RWPE1 (cell line): ENCODE results near the gene RPUSD2.

ENCODE experiments used
- CTCF ChIA-PET: fragments of 350-600 bp; sonication (Branson Sonifier 250); formaldehyde crosslinking; extraction: SDS; loops from one replicate; lab custom pipeline; 2021; lab: Yijun Ruan, JAX
- POLR2A ChIA-PET: fragments of 400-600 bp; formaldehyde crosslinking; extraction: SDS; loops from one replicate; lab custom pipeline; 2020; ENCODE audit warnings: antibody characterized with exemption; ENCODE audit not compliant: low non-redundant PET; lab: Yijun Ruan, JAX
- DNase-seq: peaks from one replicate; pipeline ENCODE4 v3.0.0; 2012; ENCODE audit warnings: low spot score
- H3K27ac ChIP-seq: fragments of 450-650 bp; 2 replicates; pipeline ENCODE4 v1.5.1; 2017
- TF ChIP-seq, protein P1 (sequence below): fragments of 450-650 bp; conservative IDR thresholded peaks from 2 replicates; pipeline ENCODE4 v1.5.1; 2017; ENCODE audit warnings: low read depth, mild to moderate bottlenecking

The RPUSD2 gene

DNA sequence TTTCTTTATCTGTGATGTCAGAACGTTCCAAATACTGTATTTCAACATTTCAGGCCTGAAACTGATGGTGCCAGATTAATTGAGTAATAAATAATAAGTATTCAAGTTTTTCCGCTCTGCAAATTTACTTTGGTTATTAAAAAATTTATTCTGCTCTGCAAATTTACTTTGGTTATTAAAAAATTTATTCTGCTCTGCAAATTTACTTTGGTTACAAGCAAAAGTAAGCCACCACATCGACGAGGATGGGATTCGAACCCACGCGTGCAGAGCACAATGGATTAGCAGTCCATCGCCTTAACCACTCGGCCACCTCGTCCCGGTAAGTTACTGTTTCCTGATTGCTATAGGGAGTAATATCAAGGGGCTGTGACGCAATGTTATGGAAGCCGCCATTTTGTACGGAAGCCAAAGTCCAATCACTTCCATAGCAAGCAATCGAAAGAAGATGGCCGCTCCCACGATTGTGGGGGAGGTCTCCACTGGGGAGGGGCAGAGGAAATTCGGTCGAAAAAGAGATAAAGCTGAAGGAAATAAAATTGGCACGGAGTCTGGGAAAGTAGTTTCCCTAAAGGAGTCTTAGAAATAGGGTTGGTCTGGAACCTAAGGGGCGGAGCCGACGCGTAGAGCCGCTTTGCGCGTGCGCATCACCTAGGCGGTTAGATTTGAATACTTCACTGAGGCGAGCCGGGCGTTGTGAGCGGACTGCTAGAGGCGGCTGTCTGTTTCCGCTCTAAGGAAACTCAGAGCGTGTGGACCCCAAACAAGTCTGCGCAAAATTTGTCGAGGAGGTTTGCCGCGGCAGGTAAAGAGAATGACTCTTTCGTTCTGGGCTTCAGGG, 24.7 kb downstream of the RPUSD2 start, which contains the start of gene KNL1:
TSS of gene KNL1 (plus strand) at position 662 of the 841 bp plus-strand sequence. CDS start 8,683 bp downstream, outside the sequence.
- H3K27ac ChIP-seq: peak within 1 kb of the TSS; percentile 95
- TF ChIP-seq, protein P1, sequence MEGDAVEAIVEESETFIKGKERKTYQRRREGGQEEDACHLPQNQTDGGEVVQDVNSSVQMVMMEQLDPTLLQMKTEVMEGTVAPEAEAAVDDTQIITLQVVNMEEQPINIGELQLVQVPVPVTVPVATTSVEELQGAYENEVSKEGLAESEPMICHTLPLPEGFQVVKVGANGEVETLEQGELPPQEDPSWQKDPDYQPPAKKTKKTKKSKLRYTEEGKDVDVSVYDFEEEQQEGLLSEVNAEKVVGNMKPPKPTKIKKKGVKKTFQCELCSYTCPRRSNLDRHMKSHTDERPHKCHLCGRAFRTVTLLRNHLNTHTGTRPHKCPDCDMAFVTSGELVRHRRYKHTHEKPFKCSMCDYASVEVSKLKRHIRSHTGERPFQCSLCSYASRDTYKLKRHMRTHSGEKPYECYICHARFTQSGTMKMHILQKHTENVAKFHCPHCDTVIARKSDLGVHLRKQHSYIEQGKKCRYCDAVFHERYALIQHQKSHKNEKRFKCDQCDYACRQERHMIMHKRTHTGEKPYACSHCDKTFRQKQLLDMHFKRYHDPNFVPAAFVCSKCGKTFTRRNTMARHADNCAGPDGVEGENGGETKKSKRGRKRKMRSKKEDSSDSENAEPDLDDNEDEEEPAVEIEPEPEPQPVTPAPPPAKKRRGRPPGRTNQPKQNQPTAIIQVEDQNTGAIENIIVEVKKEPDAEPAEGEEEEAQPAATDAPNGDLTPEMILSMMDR: no peak
- DNase-seq: peak; percentile 96
- ChIA-PET POLR2A (no interaction called here), CTCF (no interaction called here)

DNA sequence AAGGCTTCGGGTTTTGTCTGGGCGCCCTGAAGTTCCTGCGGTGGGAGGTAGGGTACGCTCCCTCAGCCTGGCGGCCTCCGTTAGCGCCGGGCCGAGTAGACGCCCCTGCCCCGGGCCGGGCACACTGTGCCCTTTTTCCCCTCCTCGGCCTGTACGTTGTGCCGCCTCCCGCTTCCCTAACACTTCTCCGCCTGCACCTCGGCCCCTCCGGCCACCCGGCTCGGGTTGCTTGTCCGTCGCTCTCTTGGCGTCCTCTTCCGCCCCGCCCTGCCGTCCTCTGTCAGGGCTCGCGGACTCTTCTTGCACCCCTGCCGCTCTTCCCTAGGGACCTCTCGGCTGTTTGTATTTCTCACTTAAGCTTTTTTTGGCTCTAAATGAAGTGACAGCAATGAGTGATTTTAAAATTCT, 25.3 kb downstream of the RPUSD2 start:
- H3K27ac ChIP-seq: peak overlapping the region; percentile 95
- TF ChIP-seq, protein P1: no peak
- POLR2A ChIA-PET: no interaction called here
- DNase-seq: peak; percentile 73
- CTCF ChIA-PET: no interaction called here

DNA sequence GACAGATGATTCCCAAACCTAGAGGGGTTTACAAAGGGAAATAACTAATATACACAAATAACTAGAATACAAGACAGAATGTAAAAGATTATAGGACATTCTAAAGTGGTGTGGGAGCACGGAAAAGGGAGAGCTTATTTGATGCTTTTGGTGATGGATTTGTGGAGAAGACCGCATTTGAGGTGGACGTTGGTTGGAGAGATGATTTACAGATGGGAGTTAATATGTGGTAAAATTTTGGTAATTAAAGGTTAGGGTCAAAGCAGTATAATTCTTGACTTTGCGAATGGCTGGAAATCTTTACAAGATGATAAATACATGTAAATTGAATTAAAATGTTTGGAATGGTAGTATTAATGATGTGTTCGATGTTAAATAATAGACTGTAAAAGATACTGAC, 26.1 kb downstream of the RPUSD2 start:
- ChIA-PET POLR2A (no interaction called here), CTCF (interaction anchor here (0.6 kb wide), 2 partner anchors 101 to 295 kb away, joined by 3 read pairs; no protein-coding TSS in a partner anchor)
- TF ChIP-seq, protein P1: no peak
- DNase-seq: no peak
- H3K27ac ChIP-seq: no peak overlapping the region

DNA sequence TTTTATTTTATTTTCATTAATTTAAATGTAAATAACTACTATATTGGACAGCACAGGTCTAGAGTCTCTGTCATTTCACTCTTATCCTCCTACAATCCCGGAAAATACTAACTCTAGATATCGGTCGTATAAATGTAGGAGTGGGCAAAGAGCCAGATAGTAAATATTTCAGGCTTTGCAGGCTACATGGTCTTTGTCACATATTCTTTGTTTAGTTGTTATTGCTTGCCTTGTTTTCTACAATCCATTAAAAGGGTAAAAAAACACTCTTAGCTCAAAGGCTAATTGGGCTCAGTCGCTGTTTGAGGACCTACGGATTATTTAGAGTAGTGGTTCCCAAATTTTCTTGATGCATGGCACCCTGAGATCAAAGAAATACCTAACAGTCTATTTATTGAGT, 26.7 kb downstream of the RPUSD2 start:
- ChIA-PET POLR2A (no interaction called here), CTCF (no interaction called here)
- no peak for DNase-seq
- no peak overlapping the region for H3K27ac ChIP-seq
- TF ChIP-seq, protein P1: no peak

DNA sequence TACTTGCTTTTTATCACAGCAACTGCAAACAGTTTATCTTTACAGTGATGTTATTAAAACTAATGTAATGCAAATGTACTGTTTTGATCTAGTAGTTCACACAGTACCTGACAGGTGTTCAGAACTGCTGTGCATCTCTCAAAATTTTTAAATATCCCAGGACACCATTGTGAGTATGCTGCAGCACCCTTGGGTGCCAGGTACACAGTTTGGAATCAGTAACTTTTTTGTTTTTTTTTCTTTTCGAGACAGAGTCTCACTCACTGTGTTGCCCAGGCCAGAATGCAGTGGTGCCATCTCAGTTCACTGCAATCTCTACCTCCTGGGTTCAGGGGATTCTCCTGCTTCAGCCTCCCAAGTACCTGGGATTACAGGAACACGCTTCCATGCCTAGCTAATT, 27.9 kb downstream of the RPUSD2 start:
- CTCF ChIA-PET: no interaction called here
- TF ChIP-seq, protein P1: no peak
- no peak for DNase-seq
- POLR2A ChIA-PET: no interaction called here
- peak overlapping the region; percentile 11; the same call in 1 of the 2 replicates for H3K27ac ChIP-seq

DNA sequence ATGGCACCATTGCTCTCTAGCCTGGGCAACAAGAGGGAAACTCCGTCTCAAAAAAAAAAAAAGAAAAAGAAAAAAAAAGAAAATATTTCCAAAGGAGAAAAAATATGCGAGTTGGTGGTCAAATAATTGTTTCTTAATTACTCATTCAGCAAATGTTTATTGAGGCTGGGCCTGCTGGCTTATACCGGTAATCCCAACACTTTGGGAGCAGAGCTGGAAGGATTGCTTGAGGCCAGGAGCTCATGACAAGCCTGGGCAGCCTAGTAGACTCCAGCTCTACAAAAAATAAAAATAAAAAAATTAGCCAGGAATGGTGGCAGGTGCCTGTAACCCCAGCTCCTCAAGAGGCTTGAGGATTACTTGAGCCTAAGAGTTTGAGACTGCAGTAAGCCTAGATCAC, 29.0 kb downstream of the RPUSD2 start:
- TF ChIP-seq, protein P1: no peak
- DNase-seq: no peak
- CTCF ChIA-PET: interaction anchor here (0.5 to 0.6 kb wide), 2 partner anchors 72 to 98 kb away, joined by 3 read pairs; no protein-coding TSS in a partner anchor
- POLR2A ChIA-PET: no interaction called here
- H3K27ac ChIP-seq: peak overlapping the region; percentile 11; the same call in 1 of the 2 replicates
